Measurements from ENCODE around the gene IQSEC1.

DNA sequence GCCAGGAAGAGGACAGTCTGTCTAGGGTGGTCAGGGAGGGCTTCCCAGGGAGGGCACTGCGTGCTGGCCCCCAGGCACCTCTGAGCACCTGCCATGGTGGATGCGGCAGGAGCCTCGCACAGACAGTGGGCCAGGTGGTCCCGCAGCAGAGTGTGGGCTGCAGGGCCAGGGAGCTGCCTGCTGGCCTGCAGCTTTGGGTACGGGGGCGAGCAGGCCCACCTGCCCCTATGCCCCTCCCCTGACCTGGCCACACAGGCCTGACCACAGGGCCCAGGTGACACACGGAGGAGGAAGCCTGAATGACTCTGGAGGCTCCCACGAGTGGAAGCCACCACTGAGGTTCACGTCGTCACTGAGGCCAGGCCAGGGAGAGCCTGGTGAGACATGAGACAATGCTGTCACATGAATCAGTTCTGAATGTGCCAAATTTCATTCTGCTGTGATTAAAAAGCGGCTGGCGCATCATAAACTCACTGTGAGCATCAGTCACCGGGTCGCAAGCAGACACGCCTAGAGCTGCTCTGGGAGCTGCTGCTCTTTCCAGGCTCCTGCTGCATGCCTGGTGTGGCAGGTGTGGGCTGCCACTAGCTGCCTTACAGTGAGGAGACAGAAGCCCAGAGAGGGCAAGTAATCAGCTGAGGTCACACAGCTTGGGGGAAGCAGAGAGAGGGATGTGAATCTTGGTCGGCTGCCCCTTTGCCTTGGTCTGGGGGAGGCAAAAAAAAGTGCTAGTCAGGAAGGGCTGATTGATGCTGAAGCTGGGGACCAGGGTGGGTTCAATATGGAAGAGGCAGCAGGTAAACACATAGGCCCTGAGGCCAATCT is 39.5 kb upstream of the IQSEC1 start:
- TF ChIP-seq TEAD4 (IDR thresholded peaks at IDR 0.05), result no peak
- no peak for TF ChIP-seq TAF1 (IDR thresholded peaks at IDR 0.05; ENCODE audit: low read depth)
- TF ChIP-seq YY1 (IDR thresholded peaks at IDR 0.05; ENCODE audit: low read depth), result no peak
- TF ChIP-seq RAD21 (IDR thresholded peaks at IDR 0.05; ENCODE audit: low read depth), result no peak
- TF ChIP-seq EP300 (IDR thresholded peaks at IDR 0.05; ENCODE audit: borderline replicate concordance), result no peak
- TF ChIP-seq, protein P1, sequence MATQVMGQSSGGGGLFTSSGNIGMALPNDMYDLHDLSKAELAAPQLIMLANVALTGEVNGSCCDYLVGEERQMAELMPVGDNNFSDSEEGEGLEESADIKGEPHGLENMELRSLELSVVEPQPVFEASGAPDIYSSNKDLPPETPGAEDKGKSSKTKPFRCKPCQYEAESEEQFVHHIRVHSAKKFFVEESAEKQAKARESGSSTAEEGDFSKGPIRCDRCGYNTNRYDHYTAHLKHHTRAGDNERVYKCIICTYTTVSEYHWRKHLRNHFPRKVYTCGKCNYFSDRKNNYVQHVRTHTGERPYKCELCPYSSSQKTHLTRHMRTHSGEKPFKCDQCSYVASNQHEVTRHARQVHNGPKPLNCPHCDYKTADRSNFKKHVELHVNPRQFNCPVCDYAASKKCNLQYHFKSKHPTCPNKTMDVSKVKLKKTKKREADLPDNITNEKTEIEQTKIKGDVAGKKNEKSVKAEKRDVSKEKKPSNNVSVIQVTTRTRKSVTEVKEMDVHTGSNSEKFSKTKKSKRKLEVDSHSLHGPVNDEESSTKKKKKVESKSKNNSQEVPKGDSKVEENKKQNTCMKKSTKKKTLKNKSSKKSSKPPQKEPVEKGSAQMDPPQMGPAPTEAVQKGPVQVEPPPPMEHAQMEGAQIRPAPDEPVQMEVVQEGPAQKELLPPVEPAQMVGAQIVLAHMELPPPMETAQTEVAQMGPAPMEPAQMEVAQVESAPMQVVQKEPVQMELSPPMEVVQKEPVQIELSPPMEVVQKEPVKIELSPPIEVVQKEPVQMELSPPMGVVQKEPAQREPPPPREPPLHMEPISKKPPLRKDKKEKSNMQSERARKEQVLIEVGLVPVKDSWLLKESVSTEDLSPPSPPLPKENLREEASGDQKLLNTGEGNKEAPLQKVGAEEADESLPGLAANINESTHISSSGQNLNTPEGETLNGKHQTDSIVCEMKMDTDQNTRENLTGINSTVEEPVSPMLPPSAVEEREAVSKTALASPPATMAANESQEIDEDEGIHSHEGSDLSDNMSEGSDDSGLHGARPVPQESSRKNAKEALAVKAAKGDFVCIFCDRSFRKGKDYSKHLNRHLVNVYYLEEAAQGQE (IDR thresholded peaks at IDR 0.05; ENCODE audit: low read depth), result no peak
- TF ChIP-seq CREB1 (IDR thresholded peaks at IDR 0.05; ENCODE audit: low read depth), result no peak

Data from Ishikawa (cell line).